Activated effector memory CD4-positive, alpha-beta T cell treated with anti-CD3 and anti-CD28 coated beads, Interleukin-2, amount 50 U/mL, for 16 hours (primary cell): Measurements from ENCODE around the gene MYH9.
A peak's percentile ranks its signal among the peaks of the same experiment; 100 is the strongest.
"Not testable (repeated sequence)": the region's sequence is repeated elsewhere in the genome, so short reads cannot be mapped to it uniquely, and the experiment has no call there.

Experiments
- DNase-seq: peaks from one replicate; pipeline ENCODE4 v3.0.0-alpha.2; 2020

Gene MYH9

DNA sequence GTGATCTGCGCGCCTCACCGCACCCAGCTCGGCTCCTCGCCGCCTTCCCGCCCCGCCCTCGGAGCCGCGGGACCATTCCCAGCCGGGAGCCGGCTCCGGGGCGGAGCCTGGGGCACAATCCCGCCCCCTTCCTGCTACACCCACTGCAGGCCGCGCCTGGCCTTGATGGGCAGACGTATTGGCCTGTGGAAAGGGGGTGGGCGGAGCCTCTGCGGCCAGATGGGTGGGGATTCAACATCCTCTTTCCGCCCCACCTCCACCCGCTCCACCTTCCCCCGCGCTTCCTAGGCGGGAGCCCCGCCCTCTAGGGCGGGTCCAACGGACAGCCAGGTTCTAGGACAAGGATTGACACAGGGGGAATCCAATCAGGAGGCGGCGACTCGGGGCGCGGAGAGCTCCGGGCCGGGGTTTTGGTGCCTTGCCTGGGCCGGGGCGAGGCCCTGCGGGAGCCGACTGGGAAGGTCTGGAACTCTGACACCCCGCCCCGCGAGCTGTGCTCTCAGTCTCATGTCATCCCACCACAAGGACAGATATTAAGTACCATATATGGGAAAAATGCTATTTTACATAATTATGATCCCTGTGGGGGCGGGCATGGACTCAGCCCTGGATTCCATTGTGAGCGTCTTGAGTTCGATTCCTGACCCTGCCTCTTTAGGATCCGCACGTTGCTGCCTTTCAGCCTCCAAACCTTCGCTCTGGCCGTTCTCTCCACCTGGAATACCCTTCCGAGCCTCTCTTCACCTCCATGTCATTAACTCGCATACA is at the start of gene MYH9:
TSS of gene MYH9 (minus strand) at position 9 of the 768 bp plus-strand sequence. CDS start 38,731 bp downstream, outside the sequence.
- peak; percentile 100 for DNase-seq

DNA sequence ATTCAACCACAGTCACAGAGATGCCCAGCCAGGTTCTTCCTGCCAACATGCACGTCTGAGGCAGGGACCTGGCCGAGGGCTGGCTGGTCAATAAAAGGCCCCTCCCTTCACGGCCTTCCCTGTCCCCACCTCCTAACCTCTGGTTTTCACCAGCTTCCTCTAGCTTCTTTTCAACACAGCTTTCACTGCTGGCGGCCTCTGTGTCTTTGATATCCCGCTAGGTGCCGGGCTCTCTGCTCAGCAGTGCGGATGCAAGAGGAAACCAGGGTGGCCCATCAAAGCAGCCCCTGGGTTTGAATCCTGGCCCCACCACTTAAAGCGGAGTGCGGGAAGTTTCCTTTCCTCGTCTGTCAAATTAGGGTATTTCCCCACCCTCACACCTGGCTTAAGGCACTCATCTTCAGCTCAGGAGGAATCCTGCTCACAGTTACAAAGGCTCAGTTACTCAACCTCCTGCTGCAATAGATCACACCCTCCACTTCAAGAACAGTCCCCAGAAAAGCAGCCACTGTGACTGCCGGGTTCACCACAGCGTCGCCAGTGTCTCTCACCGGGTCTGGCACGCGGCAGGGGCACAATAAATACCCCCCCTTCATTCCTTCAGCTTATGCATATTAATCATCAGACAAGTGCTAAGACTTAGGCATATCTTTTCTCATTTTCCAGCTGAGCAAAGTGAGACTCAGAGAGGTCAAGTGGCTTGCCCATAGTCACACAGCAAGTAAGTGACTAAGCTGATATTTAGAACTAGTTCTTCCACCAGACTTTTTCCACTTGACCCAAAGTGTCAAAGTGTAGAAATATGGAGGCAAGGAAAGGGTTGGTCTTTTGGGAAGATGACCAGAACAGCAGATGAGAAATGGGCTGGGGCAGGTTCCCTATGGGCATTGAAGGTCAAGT is 48.0 kb upstream of the MYH9 start:
- DNase-seq, result peak; percentile 83

DNA sequence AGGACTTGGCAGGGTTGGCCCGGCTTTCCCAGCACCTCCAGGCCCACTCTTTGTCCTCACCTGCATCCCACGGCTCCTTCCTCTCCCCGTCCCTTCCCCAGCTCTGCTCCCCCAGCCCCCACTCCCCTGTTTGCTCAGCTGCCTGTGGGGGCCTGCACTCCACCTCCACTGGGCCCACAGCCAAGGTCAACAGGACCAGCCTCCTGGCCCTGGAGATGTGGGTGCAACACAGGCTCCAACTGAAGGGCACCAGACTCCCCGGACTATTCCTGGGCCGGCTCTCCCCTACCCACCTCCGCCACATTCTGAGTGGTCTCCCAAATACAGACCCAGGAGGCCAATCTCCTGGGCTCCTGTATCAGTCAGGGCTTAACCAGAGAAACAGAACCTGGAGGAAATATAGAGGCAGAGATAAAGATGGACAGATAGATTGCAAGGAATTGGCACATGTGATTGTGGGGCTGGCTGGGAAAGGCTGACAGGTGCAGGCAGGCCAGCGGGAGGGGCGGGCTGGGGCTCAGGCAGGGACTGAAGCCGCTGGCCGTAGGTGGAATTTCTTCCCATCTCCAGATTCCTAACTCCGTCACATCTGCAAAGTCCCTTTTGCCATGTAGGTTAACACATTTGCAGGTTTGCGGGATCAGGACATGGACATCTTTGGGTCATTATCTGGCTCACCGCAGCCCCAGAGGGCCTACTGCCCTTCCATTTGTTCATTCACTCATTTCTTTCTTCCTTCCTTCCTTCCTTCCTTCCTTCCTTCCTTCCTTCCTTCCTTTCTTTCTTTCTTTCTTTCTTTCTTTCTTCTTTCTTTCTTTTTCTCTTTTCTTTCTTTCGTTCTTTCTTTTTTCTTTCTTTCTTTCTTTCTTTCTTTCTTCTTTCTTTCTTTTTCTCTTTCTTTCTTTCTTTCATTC is 45.8 kb upstream of the MYH9 start:
- no peak for DNase-seq

DNA sequence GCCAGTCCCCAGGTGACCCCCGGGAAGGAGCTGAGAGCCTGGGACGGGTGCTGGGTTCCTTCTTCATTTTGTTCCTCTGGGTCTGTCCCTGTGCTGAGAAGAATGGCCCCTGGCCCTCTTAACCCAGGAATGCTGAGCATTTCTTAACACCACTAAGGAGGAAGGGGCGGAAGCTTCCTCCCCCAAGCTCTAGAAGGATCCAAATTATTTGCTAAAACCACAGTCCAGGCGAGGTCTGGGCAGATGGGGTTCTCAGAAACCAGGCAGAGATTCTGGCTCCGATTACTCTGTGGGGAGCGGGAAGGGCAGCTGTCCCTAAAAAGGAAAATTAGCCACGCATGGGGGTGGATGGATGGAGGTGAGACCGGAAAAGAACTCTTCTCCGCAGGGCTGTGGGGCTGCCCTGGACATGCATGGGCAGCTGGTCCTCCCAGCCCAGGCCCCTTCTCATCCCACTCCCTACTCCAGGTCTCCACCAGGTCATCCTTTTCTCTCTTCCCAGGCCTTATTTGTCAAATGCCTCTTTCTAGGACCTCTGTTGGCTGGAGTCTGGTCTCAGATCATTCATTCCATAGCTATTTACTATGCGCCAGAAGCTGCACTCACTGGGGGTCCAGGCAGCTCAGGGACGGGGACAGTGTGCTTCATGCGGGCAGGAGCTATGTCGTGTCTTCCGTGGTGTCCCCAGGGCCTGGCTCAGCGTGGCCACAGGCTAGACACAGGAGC is 45.0 kb upstream of the MYH9 start:
- no peak for DNase-seq

DNA sequence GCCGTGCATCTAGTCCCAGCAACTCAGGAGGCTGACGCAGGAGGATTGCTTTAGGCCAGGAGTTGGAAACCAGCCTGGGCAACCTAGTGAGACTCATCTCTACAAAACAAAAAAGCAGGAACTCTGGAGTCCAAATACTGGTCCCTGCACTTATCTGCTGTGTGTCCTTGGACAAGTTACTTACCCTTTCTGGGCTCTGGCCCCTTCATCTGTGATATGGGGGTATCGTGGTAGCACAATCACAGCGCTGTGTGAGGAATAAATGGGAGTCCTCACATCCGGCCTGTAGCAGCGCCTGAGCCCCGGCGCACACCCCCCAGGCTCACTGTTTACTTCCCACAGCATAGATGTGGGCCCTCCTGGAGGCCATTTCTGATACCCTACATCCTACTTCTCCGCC is 44.2 kb upstream of the MYH9 start:
- no peak for DNase-seq

DNA sequence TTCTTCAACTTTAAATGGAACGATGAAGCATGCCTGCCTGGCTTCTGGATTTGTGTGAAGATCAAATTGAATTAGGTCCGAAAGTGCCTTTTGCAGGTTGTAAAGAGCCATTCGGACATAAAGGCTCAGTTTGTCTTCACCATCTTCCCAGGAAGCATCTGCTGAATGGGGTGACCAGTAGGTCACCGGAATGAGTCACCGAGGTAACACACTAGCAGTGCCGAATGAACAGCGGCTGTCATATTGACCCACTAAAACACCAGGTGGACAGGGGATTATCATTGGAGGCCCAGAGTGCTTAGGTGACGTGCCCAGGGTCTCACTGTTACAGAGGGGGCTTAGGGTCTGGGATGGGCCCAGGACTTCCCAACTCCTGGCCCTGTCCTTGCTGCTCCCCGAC is 43.1 kb upstream of the MYH9 start:
- DNase-seq, result no peak

DNA sequence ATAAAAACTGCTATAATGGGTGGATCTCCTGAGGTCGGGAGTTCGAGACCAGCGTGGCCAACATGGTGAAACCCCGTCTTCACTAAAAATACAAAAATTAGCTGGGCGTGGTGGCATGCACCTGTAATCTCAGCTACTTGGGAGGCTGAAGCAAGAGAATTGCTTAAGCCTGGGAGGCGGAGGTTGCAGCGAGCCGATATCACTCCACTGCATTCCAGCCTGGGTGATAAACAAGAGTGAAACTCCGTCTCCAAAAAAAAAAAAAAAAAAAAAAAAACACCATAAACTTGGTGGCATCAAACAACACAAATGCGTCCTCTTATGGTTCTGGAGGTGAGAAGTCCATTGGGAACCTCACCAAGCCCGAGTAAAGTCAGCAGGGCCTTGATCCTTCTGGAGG is 40.2 kb upstream of the MYH9 start:
- not testable (repeated sequence) for DNase-seq

DNA sequence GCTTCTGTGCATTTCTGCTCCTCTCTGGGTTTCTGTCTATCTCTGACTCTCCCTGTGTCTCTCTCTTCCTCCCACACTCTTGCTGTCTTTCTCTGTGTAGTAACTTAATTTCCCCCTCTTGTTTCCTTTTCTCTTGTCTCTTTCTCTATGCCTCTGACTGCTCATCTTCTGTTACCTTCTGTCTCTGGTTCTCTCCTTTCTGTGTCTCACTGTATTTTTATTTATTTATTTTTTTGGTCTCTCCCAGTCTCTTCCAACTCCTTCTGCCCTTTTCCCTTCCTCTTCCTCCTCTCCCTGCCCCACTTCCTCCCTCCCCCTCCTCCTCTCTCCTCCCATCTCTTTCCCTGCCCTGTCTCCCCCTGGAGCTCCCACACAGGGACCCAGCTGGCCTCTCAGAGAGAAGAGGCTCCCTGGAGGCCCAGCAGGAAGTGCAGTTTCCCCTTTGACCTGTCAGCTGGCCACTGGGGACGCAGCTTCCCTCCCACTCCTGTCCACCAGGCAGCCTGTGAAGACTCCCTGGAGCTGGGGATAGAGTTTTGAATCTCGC is 38.3 kb upstream of the MYH9 start:
- DNase-seq, result no peak

DNA sequence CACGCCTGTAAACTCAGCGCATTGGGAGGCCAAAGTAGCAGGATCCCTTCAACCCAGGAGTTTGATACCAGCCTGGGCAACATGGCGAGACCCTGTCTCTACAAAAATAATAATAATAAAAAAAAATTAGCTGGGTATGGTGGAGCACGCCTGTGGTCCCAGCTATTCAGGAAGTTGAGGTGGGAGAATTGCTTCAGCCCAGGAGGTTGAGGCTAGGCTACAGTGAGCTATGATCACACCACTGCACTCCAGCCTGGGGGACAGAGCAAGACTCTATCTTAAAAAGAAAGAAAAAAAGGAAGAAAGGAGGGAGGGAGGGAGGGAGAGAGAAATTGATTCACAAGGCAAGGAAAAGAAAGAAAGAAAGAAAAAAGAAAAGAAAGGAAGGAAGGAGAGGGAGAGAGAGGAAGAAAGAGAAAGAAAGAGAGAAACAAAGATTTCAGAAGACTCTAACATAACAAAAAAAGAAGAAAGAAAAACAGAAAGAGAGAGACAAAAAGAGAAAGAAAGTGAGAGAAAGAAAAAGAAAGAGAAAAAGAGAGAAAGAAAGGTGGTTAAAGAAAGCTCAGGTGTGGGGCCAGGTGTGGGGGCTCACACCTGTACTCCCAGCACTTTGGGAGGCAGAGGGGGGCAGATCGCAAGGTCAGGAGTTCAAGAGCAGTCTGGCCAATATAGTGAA is 37.3 kb upstream of the MYH9 start:
- DNase-seq, result no peak

DNA sequence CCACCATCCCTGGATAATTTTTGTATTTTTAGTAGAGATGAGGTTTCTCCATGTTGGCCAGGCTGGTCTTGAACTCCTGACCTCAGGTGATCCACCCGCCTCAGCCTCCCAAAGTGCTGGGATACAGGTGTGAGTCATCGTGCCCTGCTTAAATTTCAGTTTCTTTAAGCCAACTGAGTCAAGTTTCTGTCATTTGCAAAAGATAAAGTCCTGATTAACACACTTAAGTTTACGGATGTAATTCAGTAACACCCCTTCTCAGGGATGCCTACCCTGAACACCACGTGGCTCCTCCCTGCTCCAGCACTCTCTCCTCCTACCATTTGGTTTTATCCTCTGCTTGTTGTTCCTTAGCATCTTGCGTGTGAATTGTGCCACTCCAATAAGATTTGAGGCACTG is 36.7 kb upstream of the MYH9 start:
- DNase-seq, result not testable (repeated sequence)

DNA sequence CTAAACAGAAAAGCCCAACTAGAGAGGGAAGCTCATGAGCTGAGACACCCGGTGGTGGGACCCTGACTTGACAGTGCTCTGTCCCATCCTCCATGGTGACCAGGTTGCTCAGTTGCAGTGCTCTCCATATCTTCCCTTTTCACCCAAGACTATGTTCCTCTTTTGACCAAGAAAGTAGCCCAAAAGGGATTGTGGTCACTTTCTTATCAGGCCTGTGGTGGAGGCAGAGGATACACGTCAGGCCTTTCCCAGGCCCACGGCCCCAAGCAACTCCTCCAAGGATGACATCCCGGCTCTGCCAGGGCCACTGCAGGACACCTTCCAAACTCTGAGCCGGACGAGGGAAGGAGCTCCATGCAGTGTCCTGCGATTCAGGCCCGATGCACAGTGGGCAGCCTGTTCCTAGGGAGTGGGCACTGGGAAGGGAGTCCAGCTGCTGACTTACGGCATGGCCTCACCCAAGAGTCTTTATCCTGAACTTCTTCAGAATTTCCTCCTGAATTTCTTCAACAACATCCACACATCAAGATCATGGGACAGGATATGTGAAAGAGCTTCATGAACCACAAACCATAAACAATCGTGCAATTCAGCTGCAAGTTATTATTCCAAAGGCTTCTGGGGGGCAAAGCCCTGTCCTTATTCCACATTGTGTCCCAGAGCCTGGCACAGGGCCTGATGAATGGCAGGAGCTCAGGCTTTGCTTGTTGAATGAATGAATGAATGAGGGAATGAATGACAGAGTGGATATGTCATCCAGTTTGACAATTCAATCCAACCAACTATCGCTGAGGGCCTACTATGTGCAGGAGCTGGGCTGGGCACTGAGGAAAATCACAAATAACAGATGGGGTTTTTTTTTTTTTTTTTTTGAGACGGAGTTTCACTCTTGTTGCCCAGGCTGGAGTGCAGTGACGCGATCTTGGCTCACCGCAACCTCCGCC is 36.0 kb upstream of the MYH9 start:
- no peak for DNase-seq

DNA sequence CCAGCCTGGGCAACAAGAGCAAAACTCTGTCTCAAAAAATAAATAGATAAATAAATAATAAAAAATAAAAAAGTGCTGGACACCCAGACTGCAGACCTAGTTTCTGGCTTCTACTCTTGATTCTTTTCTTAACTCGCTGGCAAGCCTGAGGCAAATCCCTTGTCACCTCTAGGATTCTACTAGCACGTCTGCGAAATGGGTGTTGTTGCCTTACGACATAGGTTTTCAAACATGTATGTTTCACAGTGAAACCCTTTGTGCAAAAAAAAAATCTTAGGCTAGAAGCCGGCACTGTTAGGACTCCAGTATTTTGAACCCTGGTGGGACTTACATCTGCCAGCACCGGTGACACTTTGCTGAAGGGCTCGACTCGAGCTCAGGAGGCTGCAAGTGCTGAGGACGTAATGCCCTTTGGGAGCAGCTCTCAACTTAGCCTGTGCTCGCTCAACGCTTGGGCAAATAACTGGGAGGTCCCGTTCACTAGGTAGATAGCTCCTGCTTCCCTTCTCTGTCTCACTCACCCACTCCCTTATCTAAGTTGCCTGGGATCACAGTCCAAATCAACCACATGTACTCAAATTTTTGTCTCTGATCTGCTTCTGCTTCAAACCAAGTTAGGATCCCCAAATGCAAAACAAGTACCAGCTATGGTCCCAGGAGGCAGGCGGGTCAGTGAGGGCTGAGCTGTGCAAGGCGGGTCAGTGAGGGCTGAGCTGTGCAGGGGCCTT is 34.7 kb upstream of the MYH9 start:
- DNase-seq, result no peak

DNA sequence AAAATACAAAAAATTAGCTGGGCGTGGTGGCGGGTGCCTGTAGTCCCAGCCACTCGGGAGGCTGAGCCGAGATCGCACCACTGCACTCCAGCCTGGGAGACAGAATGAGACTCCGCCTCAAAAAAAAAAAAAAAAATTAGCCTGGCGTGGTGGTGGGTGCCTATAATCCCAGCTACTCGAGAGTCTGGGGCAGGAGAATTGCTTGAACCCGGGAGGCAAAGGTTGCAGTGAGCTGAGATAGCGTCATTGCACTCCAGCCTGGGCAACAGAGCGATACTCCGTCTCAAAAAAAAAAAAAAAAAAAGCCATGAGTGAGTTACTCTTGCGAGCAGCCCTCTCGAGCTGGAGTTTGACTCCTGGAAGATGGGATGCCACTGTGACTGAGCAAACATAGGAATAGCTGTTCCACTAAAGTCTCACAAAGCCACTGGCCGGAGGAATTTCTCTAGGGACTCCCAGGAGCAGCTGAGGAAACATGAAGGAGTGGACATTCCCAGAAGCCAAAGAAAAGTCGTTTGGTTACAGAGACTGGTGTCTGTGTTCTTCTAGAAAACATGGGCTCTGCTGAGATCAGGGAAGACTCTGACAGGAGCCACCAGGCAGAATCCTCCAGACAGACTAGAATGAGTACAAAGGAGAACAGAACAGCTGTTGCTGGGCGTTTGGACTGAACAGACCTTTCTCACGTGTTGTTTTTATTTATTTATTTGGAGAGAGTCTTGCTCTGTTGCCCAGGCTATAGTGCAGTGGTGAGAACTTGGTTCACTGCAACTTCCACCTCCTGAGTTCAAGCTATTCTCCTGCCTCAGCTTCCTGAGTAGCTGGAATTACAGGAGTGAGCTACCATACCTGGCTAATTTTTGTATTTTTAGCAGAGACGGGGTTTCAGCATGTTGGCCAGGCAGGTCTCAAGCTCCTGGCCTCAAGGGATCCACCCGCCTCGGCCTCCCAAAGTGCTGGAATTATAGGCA is 32.4 kb upstream of the MYH9 start:
- DNase-seq, result no peak

DNA sequence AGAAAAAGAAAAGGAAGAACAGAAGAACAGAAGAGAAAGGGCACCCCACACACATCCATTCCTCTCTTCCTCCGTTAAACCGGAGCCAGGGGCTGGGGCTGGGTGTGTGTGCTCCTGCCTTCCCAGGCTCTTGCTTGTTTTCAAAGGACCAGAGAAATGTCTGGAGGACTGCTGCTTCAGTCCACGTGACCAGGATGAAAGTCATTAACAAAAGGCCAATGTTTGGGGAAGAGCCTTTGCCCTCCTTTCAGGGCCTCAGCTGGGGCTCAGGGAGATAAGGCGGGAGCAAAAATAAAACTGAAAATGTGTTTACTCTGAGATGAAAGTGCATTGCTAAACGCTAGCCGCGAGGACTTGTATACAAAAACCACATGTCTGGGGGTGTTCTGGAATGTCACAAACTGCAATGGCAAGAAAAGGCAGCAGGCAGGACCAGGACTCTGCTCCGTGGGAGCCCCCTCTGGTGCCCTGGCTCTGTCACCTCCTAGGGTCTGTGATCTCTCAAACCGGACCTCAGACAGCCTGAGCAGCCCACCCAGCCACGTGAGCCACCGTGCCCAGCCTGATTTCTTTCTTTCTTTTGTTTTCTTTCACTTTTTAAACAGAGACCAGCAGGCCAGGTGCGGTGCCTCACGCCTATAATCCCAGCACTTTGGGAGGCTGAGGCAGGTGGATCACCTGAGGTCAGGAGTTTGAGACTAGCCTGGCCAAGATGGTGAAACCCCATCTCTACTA is 31.6 kb upstream of the MYH9 start:
- no peak for DNase-seq

DNA sequence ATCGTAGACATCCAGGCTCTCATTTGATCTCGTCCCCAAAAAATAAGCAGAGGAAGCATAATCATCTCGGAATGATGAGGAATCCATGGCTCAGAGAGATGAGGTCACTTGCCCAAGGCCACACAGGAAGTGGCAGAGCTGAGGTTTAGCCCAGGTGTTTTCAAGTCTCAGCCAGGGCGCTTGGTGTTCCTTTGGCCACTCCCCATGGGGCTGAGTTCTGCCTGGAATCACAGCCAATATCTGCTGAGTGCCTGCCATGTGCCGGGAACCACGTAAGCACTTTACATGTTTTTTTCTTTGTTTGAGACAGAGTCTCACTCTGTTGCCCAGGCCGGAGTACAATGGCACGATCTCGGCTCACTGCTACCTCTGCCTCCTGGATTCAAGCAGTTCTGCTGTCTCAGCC is 29.5 kb upstream of the MYH9 start:
- no peak for DNase-seq

DNA sequence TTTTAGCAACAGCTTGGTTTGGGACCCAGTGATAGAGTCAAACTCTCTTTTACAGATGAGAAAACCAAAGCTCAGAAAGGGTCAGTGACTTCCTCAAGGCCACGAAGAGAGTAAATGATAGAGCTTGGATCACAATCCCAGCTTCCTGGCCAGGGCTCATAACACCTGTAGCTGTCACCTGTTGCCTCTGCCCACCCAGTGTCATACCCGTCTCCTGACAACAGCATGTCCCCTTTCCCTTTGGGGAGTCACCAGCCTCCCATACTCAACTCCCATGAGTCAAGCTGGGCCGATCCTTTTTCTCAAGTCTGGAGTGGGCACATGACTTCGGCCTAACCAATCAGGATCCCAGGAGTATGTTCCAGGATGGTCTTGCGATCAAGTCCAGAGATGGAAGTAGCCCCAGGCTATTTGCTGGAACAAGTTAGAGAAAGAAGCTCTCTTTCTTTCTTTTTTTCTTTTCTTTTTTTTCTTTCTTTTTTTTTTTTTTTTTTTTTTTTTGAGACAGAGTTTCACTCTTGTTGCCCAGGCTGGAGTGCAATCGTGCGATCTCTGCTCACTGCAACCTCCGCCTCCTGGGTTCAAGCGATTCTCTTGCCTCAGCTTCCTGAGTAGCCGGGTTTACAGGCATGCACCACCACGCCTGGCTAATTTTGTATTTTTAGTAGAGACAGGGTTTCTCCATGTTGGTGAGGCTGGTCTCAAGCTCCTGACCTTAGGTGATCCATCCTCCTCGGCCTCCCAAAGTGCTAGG is 27.8 kb upstream of the MYH9 start:
- DNase-seq, result no peak
